GM12864 (cell line): Measurements from ENCODE around the gene SPATA19.

ENCODE experiments used
- DNase-seq: peaks from one replicate; pipeline ENCODE4 v3.0.0-alpha.2; 2011; ENCODE audit warnings: low read depth
- H3K4me3 ChIP-seq: 2 replicates; pipeline ENCODE4 v1.5.1; 2011; ENCODE audit warnings: mild to moderate bottlenecking, low read depth, low read length, control low read depth
- CTCF ChIP-seq: IDR thresholded peaks from 2 replicates; pipeline ENCODE4 v1.5.1; 2011; ENCODE audit warnings: low read depth, mild to moderate bottlenecking, moderate library complexity, low read length, control low read depth, inconsistent platforms; ENCODE audit errors: missing control alignments

SPATA19 gene

GRCh38 chr11:133817449-133817848 is 27.9 kb downstream of the SPATA19 start:
- no peak for TF ChIP-seq CTCF
- DNase-seq = no peak
- H3K4me3 ChIP-seq = no peak overlapping the region

DNA sequence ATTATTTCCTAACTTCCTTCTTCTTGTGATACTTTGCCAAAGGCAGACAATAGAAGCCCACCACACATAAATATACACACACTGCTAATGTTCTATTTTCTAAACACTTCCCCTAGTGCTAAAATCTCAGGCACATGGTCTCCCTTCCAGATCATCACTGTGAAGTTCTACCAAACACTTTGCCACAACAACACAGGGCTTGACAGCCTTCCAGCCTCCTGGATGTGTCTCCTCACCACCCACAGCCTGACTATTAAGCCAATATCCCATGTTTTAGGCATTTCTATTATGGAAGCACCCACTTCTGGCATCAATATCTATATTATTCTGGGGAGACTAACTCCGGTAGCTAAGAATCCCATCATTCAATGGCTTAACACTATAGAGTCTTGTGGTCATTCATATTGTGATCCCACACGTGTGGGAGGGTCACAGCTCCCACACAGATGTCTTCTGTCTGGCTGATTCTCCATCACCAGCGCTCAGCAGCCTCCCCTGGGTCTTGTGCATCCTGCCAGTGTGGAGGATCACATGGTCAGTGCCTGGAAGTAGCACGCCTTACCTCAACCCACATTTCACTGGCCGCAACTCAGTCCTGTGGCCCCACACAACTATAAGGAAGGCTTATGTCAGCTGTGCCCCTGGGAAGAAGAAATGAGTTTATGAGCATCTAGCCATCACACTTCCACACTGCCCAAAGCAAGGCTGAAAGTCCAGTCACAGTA is 29.0 kb downstream of the SPATA19 start:
- TF ChIP-seq CTCF = no peak
- H3K4me3 ChIP-seq = no peak overlapping the region
- no peak for DNase-seq

DNA sequence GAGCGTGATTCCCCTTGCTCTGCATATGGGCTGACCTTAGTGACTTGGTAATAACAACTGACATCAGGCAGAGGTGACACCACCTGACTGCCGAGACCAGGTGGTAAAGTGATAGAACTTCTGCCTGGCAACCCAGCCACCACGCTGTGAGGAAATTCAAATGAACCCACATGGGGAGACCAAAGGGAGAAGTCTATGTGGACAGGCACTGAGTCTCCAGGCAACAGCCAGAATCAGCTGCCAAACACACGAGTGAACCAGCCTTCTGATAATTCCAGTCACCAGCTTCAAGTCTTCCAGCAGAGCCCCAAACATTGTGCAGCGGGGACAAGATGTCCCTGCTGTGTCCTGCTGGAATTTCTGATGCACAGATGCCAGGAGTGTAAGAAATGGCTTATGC is 29.7 kb downstream of the SPATA19 start:
- DNase-seq = no peak
- TF ChIP-seq CTCF = no peak
- no peak overlapping the region for H3K4me3 ChIP-seq

GRCh38 chr11:133814588-133815100 is 30.7 kb downstream of the SPATA19 start:
- no peak for DNase-seq
- no peak overlapping the region for H3K4me3 ChIP-seq
- TF ChIP-seq CTCF = no peak

DNA sequence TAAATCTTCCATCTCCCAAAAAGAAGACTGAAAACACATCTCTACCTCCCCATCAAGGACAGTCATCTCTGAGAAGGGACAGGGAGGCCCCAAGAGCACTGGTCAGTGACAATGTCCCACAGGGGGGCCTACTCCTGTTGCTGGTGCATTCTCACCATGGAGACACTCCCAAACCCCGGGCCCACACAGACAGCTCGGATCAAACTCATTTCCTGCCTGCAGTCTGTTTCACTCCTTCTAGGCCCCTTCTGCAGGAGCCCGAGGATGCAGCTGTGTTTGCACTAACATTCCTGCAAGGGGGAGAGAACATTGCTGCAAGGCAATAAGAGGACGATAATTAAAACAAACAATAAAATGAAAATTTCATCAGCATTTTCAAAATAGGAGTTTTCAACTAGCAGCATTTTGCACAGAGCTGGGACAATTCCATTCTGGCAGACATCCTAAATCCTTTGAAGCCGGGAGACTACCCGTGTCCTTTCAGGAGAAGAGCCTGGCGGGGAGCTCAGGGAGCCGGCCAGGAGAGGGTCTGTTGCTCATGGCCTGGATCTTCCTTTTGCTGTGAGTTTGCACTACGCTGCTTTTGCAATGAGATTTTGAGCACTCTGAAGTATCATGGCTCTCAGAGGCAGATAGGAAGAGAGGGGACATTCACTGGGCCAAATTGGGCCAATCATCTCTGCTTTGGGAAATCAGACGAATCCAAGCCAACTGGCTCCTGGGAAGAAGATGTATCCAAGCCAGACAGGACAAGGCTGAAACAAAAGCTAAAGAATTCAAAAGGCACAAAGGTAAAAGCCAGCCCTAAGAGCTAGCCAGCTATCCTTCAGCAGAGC is 33.2 kb downstream of the SPATA19 start:
- DNase-seq = no peak
- no peak overlapping the region for H3K4me3 ChIP-seq
- no peak for TF ChIP-seq CTCF

- DNase-seq = no peak
- no peak overlapping the region for H3K4me3 ChIP-seq
- no peak for TF ChIP-seq CTCF
Measured at GRCh38 chr11:133810766-133811165, 34.5 kb downstream of the SPATA19 start.
